HepG2 (cell line): ENCODE results near the gene CCDC174.

Experiments
- FOXK1 ChIP-seq: sonication (generic); formaldehyde crosslinking; IDR thresholded peaks from 2 replicates; pipeline ENCODE4 v1.4.0; 2020; ENCODE audit warnings: low read depth, missing genetic modification reagents, borderline replicate concordance
- JUNB ChIP-seq: sonication (generic); formaldehyde crosslinking; IDR thresholded peaks from 2 replicates; pipeline ENCODE4 v1.8.0; 2022; ENCODE audit warnings: missing genetic modification reagents, mild to moderate bottlenecking, borderline replicate concordance
- RFX5 ChIP-seq: IDR thresholded peaks from 2 replicates; pipeline ENCODE4 v1.6.1; 2011; ENCODE audit warnings: low read depth, low read length, improper control_type of control experiment
- ZNF605 ChIP-seq: sonication (generic); formaldehyde crosslinking; IDR thresholded peaks from 2 replicates; pipeline ENCODE4 v1.8.0; 2022; ENCODE audit warnings: mild to moderate bottlenecking, missing genetic modification reagents
- TF ChIP-seq, protein P1 (sequence below): fragments of 450-650 bp; IDR thresholded peaks from 2 replicates; pipeline ENCODE4 v1.6.1; 2017

DNA sequence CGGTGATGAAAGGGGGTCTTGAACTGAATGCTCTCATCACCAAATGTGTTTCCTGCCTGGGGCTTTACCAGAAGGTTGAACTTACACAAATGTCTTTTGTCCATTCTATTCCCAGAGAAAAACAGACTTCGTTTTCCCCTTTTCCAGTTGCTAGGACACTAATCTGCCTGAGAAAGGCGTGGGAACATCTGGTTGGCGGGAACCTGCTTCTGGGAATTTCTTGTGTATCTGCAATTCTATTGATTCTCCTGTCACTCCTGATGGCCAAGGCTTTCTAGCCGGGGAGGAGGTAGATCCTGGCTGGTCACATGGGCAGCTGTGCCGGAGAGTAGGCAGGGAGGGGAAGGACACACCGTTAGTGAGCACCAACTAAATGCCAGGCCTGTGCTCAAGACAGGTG, 31.1 kb upstream of the CCDC174 start:
- no peak for TF ChIP-seq ZNF605 (CRISPR knock-in tag)
- TF ChIP-seq JUNB (CRISPR knock-in tag) = no peak
- TF ChIP-seq RFX5 = no peak
- TF ChIP-seq FOXK1 (CRISPR knock-in tag) = no peak
- TF ChIP-seq, protein P1, sequence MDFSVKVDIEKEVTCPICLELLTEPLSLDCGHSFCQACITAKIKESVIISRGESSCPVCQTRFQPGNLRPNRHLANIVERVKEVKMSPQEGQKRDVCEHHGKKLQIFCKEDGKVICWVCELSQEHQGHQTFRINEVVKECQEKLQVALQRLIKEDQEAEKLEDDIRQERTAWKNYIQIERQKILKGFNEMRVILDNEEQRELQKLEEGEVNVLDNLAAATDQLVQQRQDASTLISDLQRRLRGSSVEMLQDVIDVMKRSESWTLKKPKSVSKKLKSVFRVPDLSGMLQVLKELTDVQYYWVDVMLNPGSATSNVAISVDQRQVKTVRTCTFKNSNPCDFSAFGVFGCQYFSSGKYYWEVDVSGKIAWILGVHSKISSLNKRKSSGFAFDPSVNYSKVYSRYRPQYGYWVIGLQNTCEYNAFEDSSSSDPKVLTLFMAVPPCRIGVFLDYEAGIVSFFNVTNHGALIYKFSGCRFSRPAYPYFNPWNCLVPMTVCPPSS = no peak
